K562 (cell line): ENCODE measurements around the gene PRKAG2. TPM values are rescaled to one million over a fixed set of nuclear protein-coding genes. Genes with fewer than 3 reads are reported as not detected.

ENCODE experiments used
- ATAC-seq: fragments of 200-7000 bp; cut with Tn5 transposase; 3 replicates; pipeline ENCODE4 v1.9.1; 2020; ENCODE audit warnings: moderate library complexity
- BruUV-seq: library from RNA; stranded (reverse); fragments of 400-500 nt; replicated peaks from 2 replicates; lab custom pipeline; 2021; lab: Mats Ljungman, UMichigan
- CTCF ChIA-PET: fragments of 300-600 bp; formaldehyde crosslinking; extraction: SDS; loops from one replicate; lab custom pipeline; 2021; ENCODE audit warnings: low intra/inter-chr PET ratio; lab: Yijun Ruan, JAX
- POLR2A ChIA-PET: fragments of 300-600, 350-650 bp; sonication (Branson Sonifier 250); formaldehyde crosslinking; extraction: SDS; loops from one replicate; lab custom pipeline; 2021; ENCODE audit warnings: antibody characterized with exemption, inconsistent platforms; lab: Yijun Ruan, JAX
- DNase-seq, 4 experiments: peaks; one replicate each; pipeline versions ENCODE4 v3.0.0 to v3.0.0-alpha.2; 2011 to 2018; ENCODE audit warnings: low spot score in 3 of 4, mixed read lengths in 3 of 4; ENCODE audit errors: extremely low read depth in 1 of 4
- FAIRE-seq: peaks from 2 replicates; lab custom pipeline; 2011; peaks lifted over from hg19 to GRCh38; lab: Jason Lieb, UNC
- H2AFZ ChIP-seq: 2 replicates; pipeline ENCODE4 v1.6.0; 2011; ENCODE audit warnings: low read depth, low read length, control low read depth, inconsistent platforms
- H3K27ac ChIP-seq: fragments of 200-600 bp; 3 replicates; pipeline ENCODE4 v1.8.0; 2011; ENCODE audit warnings: low read depth, mild to moderate bottlenecking, control low read depth, inconsistent platforms, low read length, moderate library complexity, mixed read lengths; ENCODE audit errors: extremely low read depth
- H3K27me3 ChIP-seq, 2 experiments: fragments of 300-600 bp in 1 of 2; 2 replicates in 1 of 2; 3 replicates in 1 of 2; pipeline versions ENCODE4 v1.6.0 to v1.8.0; 2011; ENCODE audit warnings: inconsistent platforms in 2 of 2, low read length in 2 of 2, mild to moderate bottlenecking in 1 of 2, mixed read lengths in 1 of 2, moderate library complexity in 1 of 2; ENCODE audit not compliant: control insufficient read depth in 2 of 2, insufficient read depth in 2 of 2
- H3K36me3 ChIP-seq: fragments of 300-600 bp; 3 replicates; pipeline ENCODE4 v1.8.0; 2011; ENCODE audit warnings: mild to moderate bottlenecking, low read length, inconsistent platforms; ENCODE audit not compliant: control insufficient read depth, insufficient read depth
- H3K4me1 ChIP-seq, 2 experiments: fragments of 200-600 bp in 1 of 2; replicated peaks in 1 of 2; 2 replicates in 1 of 2; 3 replicates in 1 of 2; pipeline versions ENCODE4 v1.5.1 to v1.8.0; 2011; ENCODE audit warnings: inconsistent platforms in 2 of 2, low read length in 2 of 2, mild to moderate bottlenecking in 1 of 2, mixed read lengths in 1 of 2, moderate library complexity in 1 of 2; ENCODE audit not compliant: control insufficient read depth in 2 of 2, insufficient read depth in 2 of 2
- H3K4me2 ChIP-seq: 2 replicates; pipeline ENCODE4 v1.6.1; 2011; ENCODE audit warnings: low read length, control low read depth, inconsistent platforms, mixed read lengths; ENCODE audit not compliant: insufficient read depth
- H3K4me3 ChIP-seq: fragments of 200-600 bp; sonication (generic), shearing (Covaris generic); 2 replicates; pipeline ENCODE4 v1.5.1; 2016; ENCODE audit warnings: control low read depth, inconsistent platforms
- H3K79me2 ChIP-seq: fragments of 200-600 bp; 3 replicates; pipeline ENCODE4 v1.8.0; 2011; ENCODE audit warnings: low read length, inconsistent platforms; ENCODE audit not compliant: control insufficient read depth, insufficient read depth
- H3K9ac ChIP-seq, 2 experiments: 2 replicates each; pipeline versions ENCODE4 v1.6.0 to v1.6.1; 2011; ENCODE audit warnings: low read depth in 2 of 2, low read length in 2 of 2, control low read depth in 1 of 2, inconsistent platforms in 1 of 2, mild to moderate bottlenecking in 1 of 2, mixed read lengths in 1 of 2; ENCODE audit not compliant: insufficient read depth in 1 of 2
- H3K9me1 ChIP-seq: one replicate; pipeline ENCODE4 v1.6.0; 2011; ENCODE audit warnings: inconsistent platforms, mild to moderate bottlenecking, low read length, moderate library complexity; ENCODE audit not compliant: control insufficient read depth, insufficient read depth
- H3K9me3 ChIP-seq: replicated peaks from 2 replicates; pipeline ENCODE4 v1.5.1; 2011; ENCODE audit warnings: low read depth, low read length, inconsistent platforms; ENCODE audit not compliant: control insufficient read depth, insufficient read depth
- H4K20me1 ChIP-seq: replicated peaks from 2 replicates; pipeline ENCODE4 v1.6.1; 2011; ENCODE audit warnings: low read length, inconsistent platforms, mixed read lengths; ENCODE audit not compliant: control insufficient read depth, insufficient read depth
- ARID4B ChIP-seq: sonication (generic); formaldehyde crosslinking; IDR thresholded peaks from 2 replicates; pipeline ENCODE4 v1.8.0; 2022; ENCODE audit warnings: mild to moderate bottlenecking, missing genetic modification reagents
- CBX3 ChIP-seq, 2 experiments: IDR thresholded peaks; 1 replicate in 1 of 2; 2 replicates in 1 of 2; pipeline ENCODE4 v1.6.1; 2012; ENCODE audit warnings: inconsistent platforms in 2 of 2, low read length in 2 of 2, borderline replicate concordance in 1 of 2, control low read depth in 1 of 2
- CHD2 ChIP-seq: IDR thresholded peaks from 2 replicates; pipeline ENCODE4 v1.6.1; 2011; ENCODE audit warnings: low read depth, low read length
- EZH2 ChIP-seq: IDR thresholded peaks from 2 replicates; pipeline ENCODE4 v1.6.1; 2012; ENCODE audit warnings: low read depth, mild to moderate bottlenecking, inconsistent platforms, low read length, borderline replicate concordance
- KDM4B ChIP-seq, 2 experiments: fragments of 450-650 bp in 1 of 2; sonication (generic) in 1 of 2; IDR thresholded peaks; 2 replicates each; pipeline ENCODE4 v1.6.1; 2016 to 2017; ENCODE audit warnings: borderline replicate concordance in 2 of 2, antibody characterized with exemption in 1 of 2, low read depth in 1 of 2, mild to moderate bottlenecking in 1 of 2
- RBFOX2 ChIP-seq: fragments of 200-400 bp; formaldehyde crosslinking; IDR thresholded peaks from 2 replicates; pipeline ENCODE4 v1.6.1; 2017; ENCODE audit warnings: low read depth, mild to moderate bottlenecking, low read length, moderate library complexity
- RBM34 ChIP-seq: fragments of 200-400 bp; formaldehyde crosslinking; IDR thresholded peaks from 2 replicates; pipeline ENCODE4 v1.6.1; 2018; ENCODE audit warnings: low read length, borderline replicate concordance; ENCODE audit not compliant: insufficient read depth
- SIX5 ChIP-seq, 2 experiments: IDR thresholded peaks; 2 replicates each; pipeline ENCODE4 v1.6.1; 2011; ENCODE audit warnings: low read length in 2 of 2, borderline replicate concordance in 1 of 2, low read depth in 1 of 2, mild to moderate bottlenecking in 1 of 2, moderate library complexity in 1 of 2; ENCODE audit not compliant: insufficient read depth in 1 of 2
- SOX6 ChIP-seq: fragments of 450-650 bp; IDR thresholded peaks from 2 replicates; pipeline ENCODE4 v1.6.1; 2014; ENCODE audit warnings: mild to moderate bottlenecking
- SRSF1 ChIP-seq: fragments of 200-400 bp; formaldehyde crosslinking; IDR thresholded peaks from 2 replicates; pipeline ENCODE4 v1.6.1; 2017; ENCODE audit warnings: mild to moderate bottlenecking, low read depth, low read length, moderate library complexity
- SUPT5H ChIP-seq: fragments of 450-650 bp; IDR thresholded peaks from 2 replicates; pipeline ENCODE4 v1.6.1; 2016
- TCF7L2 ChIP-seq: fragments of 150-350 bp; IDR thresholded peaks from 2 replicates; pipeline ENCODE4 v1.6.1; 2016; ENCODE audit warnings: low read depth, mild to moderate bottlenecking, low read length, moderate library complexity
- ZNF311 ChIP-seq: fragments of 250-450 bp; sonication (Bioruptor Pico); IDR thresholded peaks from 2 replicates; pipeline ENCODE4 v1.4.0; 2020; ENCODE audit warnings: mild to moderate bottlenecking, moderate library complexity
- ZNF77 ChIP-seq: fragments of 250-450 bp; sonication (Bioruptor Pico); IDR thresholded peaks from 2 replicates; pipeline ENCODE4 v1.5.0; 2020
- WGBS: fragments of 100-300 bp; shearing (Covaris generic); methylation state at CpG from one replicate; pipeline ENCODE4 v1.1.6; 2016; ENCODE audit warnings: low coverage, mixed read lengths; ENCODE audit not compliant: insufficient coverage; ENCODE audit errors: missing lambda C conversion rate; 5-methylcytosine and 5-hydroxymethylcytosine counted together
- in situ Hi-C: fragments of 300-500 bp; cut with MboI; formaldehyde crosslinking; loops from 4 replicates; pipeline ENCODE4 v1.15.0; 2018; ENCODE audit warnings: inconsistent platforms, mixed read lengths
- intact Hi-C: fragments of 100-400 bp; cut with micrococcal nuclease; formaldehyde crosslinking; loops from 2 replicates; pipeline ENCODE4 v1.14.2; 2022
- polyA plus RNA-seq, 8 experiments: library from polyadenylated mRNA; depleted of rRNA in 4 of 8; stranded (reverse) in 5 of 8; unstranded in 3 of 8; fragments of >200 nt; fragmentation: Nextera tagmentation in 2 of 8; fragmentation: Illumina TruSeq in 1 of 8; extraction: Ambion mirVana in 2 of 8; extraction: Trizol in 1 of 8; gene quantifications; 2 replicates each; pipeline versions ENCODE4 v1.2.1 to v1.2.3, GENCODE V29; 2011 to 2014; ENCODE audit warnings: inconsistent platforms in 1 of 8, missing spikeins in 1 of 8
- total RNA-seq, 7 experiments: library from RNA; depleted of rRNA in 6 of 7; stranded (reverse); fragments of >200 nt in 6 of 7; fragmentation: Illumina TruSeq in 2 of 7; extraction: Trizol in 2 of 7; gene quantifications; 2 replicates each; pipeline versions ENCODE4 v1.2.1 to v1.2.3, GENCODE V29; 2011 to 2021; ENCODE audit warnings: low replicate concordance in 1 of 7

The PRKAG2 gene
- total and polyA plus RNA-seq, 9 of the 15 experiments (the other 6 are each of a cell fraction or from before 2014, with no cell fraction given) = 0.99 to 5.6 (median 3.3) TPM

GRCh38 chr7:151508991-151509390 lies 367.9 kb downstream of the PRKAG2 start:
- Histone ChIP-seq H3K4me3 (no peak overlapping the region), H3K4me1 (peaks cover 5 to 39% of the 10 kb centered on the region in 2 experiments; a peak in 4 of 5 replicates), H3K9me3 (no peaks in the 10 kb centered on the region), H4K20me1 (peaks cover 69% of the 10 kb centered on the region), H3K27me3 (no peaks in the 10 kb centered on the region), H3K36me3 (peaks cover 28% of the 10 kb centered on the region), H3K9me1 (peaks cover 13% of the 10 kb centered on the region), H2AFZ (no peak overlapping the region), H3K79me2 (peaks cover 100% of the 10 kb centered on the region), H3K9ac (no peak overlapping the region), H3K27ac (no peak overlapping the region), H3K4me2 (no peak overlapping the region)
- 93% methylated on average over 6 of the region's 6 CpGs for WGBS
- no TSS peak for BruUV-seq
- FAIRE-seq = no peak
- ChIA-PET CTCF (no interaction called here), POLR2A (interaction anchor here (5.0 to 6.2 kb wide), 2 partner anchors 9 to 12 kb away, joined by 30 to 71 read pairs; partner anchors contain the start of gene RHEB)
- intact Hi-C loops (no loop called here), in situ Hi-C loops (no loop called here)
- no peak for DNase-seq
- TF ChIP-seq RBFOX2 (peak; percentile 35; the same call in 1 of the 2 replicates), SOX6 (no peak), ARID4B (CRISPR knock-in tag) (no peak), TCF7L2 (no peak), EZH2 (no peak), SIX5 (IDR thresholded peaks at IDR 0.05; ENCODE audit: borderline replicate concordance in 1 of 2, insufficient read depth in 1 of 2, low read depth in 1 of 2, low read length in 2 of 2) (no peak), CBX3 (IDR thresholded peaks at IDR 0.05; ENCODE audit: borderline replicate concordance in 1 of 2, low read length in 2 of 2) (peak in 1 of 2 experiments; percentile 43; a peak in 1 of 3 replicates), KDM4B (IDR thresholded peaks at IDR 0.05; ENCODE audit: borderline replicate concordance in 2 of 2, low read depth in 1 of 2) (no peak), SUPT5H (0 out of 2 replicates have a peak, but pooled peaks have one; percentile 28), RBM34 (no peak), CHD2 (no peak), ZNF77 (CRISPR knock-in tag) (no peak), ZNF311 (CRISPR knock-in tag) (no peak), SRSF1 (no peak)
- ATAC-seq = no peak; the same call in 2 of the 3 replicates
